ENCODE results near the gene CARD11. TPM values are rescaled to one million over a fixed set of nuclear protein-coding genes. Genes with fewer than 3 reads are reported as not detected.

The CARD11 gene
- total and polyA plus RNA-seq, 2 experiments from 2014 or later, result 17.7 to 29.0 TPM

GRCh38 chr7:3082386-3082785 lies 38.7 kb upstream of the CARD11 start (continued):
- TF ChIP-seq ZNF462 (CRISPR knock-in tag; IDR thresholded peaks at IDR 0.05), result no peak
- TF ChIP-seq CTCF (conservative IDR thresholded peaks at IDR 0.05; ENCODE audit: low read depth in 2 of 2), result no peak
- TF ChIP-seq NANOG (IDR thresholded peaks at IDR 0.05; ENCODE audit: borderline replicate concordance), result no peak
- no peak for TF ChIP-seq EZH2 (IDR thresholded peaks at IDR 0.05; ENCODE audit: low read depth, unreplicated experiment)
- TF ChIP-seq EZH2phosphoT487 (IDR thresholded peaks at IDR 0.05; ENCODE audit: unreplicated experiment), result no peak
- no peak for TF ChIP-seq ETS1 (IDR thresholded peaks at IDR 0.05)
- no peak for TF ChIP-seq ZNF114 (CRISPR knock-in tag; IDR thresholded peaks at IDR 0.05)
- no peak for TF ChIP-seq CREB1 (CRISPR knock-in tag; IDR thresholded peaks at IDR 0.05; ENCODE audit: low read depth)
